HUES48 (cell line): ENCODE data around the gene TAOK1.

Experiments
- H3K27ac ChIP-seq: one replicate; pipeline ENCODE4 v1.7.0; 2013; ENCODE audit warnings: low read depth, low read length, inconsistent platforms
- H3K27me3 ChIP-seq: 2 replicates; pipeline ENCODE4 v1.6.1; 2013; ENCODE audit warnings: mild to moderate bottlenecking, low read length; ENCODE audit not compliant: control insufficient read depth, insufficient read depth
- H3K36me3 ChIP-seq: 2 replicates; pipeline ENCODE4 v1.6.1; 2013; ENCODE audit warnings: low read length; ENCODE audit not compliant: control insufficient read depth, insufficient read depth
- H3K4me1 ChIP-seq: 2 replicates; pipeline ENCODE4 v1.6.1; 2013; ENCODE audit warnings: mild to moderate bottlenecking, low read length; ENCODE audit not compliant: control insufficient read depth, insufficient read depth
- H3K4me3 ChIP-seq: 2 replicates; pipeline ENCODE4 v1.5.1; 2013; ENCODE audit warnings: mild to moderate bottlenecking, low read depth, low read length
- H3K9ac ChIP-seq: 2 replicates; pipeline ENCODE4 v1.6.1; 2013; ENCODE audit warnings: mild to moderate bottlenecking, low read depth, low read length, moderate library complexity
- H3K9me3 ChIP-seq: 2 replicates; pipeline ENCODE4 v1.6.1; 2013; ENCODE audit warnings: low read length; ENCODE audit not compliant: control insufficient read depth, insufficient read depth

The TAOK1 gene

DNA sequence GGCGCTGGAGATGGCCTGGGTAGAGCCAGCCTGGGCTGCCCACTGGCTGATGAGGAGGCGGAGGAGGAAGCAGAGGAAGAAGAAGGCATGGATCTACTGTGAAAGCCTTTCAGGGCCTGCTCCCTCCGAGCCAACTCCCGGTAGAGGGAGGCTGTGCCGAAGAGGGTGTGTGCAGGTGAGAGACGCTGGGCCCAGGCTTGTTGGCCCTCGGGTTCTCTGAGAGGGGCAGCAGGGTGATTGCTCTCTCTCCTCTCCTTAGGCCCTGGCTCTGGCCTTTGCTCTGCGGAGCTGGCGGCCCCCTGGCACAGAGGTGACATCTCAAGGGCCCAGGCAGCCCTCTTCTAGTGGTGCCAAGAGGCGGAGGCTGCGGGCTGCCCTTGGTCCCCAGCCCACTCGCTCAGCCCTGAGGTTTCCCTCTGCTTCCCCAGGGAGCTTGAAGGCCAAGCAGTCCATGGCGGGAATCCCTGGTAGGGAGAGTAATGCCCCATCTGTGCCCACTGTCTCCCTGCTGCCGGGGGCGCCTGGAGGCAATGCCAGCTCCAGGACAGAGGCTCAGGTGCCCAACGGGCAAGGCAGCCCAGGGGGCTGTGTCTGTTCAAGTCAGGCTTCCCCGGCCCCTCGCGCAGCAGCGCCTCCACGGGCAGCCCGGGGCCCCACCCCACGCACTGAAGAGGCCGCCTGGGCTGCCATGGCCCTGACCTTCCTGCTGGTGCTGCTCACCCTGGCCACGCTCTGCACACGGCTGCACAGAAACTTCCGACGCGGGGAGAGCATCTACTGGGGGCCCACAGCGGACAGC lies 181.9 kb downstream of the TAOK1 start:
- H3K9me3 ChIP-seq, result no peaks in the 10 kb centered on the region
- H3K4me3 ChIP-seq, result no peak overlapping the region
- peaks cover 6% of the 10 kb centered on the region; the same call in 1 of the 2 replicates for H3K4me1 ChIP-seq
- H3K36me3 ChIP-seq, result peaks cover 30% of the 10 kb centered on the region
- H3K27me3 ChIP-seq, result peaks cover 15% of the 10 kb centered on the region
- H3K9ac ChIP-seq, result no peak overlapping the region
- H3K27ac ChIP-seq, result no peak overlapping the region

DNA sequence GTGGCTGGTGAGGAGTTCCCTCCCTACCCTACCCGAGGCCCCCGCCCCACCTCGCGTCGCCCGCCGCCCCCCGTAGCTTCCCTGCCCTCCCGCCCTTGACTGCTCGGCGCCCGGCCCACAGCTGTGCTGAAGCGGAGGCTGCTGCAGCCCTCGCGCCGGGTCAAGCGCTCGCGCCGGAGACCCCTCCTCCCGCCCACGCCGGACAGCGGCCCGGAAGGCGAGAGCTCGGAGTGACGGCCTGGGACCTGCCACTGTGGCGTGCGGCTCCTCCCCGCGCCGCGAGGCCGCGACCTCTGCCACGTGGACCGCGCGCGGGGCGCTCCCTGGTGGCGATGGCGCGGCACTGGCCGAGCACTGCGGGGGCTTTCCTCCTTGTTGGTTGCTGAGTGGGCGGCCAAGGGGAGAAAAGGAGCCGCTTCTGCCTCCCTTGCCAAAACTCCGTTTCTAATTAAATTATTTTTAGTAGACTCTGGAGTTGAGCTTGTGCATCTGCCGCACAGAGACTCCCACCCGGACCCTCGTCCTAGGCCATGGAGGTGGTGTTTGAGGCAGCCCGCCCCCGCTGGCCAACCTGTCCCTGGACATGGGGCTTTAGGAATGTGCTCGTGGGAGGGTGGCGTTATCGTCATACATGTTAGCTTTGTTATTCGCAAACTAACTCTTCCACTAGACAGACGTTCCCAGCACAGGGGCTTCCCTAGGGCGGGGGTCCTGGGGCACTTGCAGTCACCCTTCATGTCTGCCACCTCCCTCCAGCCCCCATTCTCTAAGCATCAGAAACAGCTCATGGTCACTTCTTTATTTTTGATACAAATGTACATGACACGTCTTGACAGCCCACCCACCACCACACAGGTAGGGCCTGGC lies 182.8 kb downstream of the TAOK1 start:
- Histone ChIP-seq H3K27me3 (peaks cover 7% of the 10 kb centered on the region), H3K9me3 (no peaks in the 10 kb centered on the region), H3K4me1 (peaks cover 6% of the 10 kb centered on the region; the same call in 1 of the 2 replicates), H3K9ac (no peak overlapping the region), H3K27ac (no peak overlapping the region), H3K36me3 (peaks cover 38% of the 10 kb centered on the region), H3K4me3 (peak overlapping the region; percentile 16; the same call in 1 of the 2 replicates)

DNA sequence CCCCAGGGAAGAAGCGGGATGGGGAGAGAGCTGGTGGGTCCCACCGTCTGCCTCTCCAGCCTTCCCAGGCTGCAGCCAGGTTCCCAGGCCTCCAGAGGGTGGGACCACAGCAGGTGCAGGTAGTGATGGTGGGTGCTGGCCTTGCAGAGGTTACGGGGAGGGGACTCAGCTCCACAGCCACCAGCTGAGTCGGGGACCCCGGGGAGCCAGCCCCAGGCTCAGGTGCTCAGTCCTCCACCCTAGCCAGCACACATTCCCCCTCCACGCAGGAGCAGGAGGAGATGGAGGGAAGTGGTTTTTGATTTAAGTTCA lies 183.4 kb downstream of the TAOK1 start:
- Histone ChIP-seq H3K4me1 (peaks cover 6% of the 10 kb centered on the region; the same call in 1 of the 2 replicates), H3K36me3 (peaks cover 44% of the 10 kb centered on the region), H3K27me3 (peaks cover 7% of the 10 kb centered on the region), H3K4me3 (no peak overlapping the region), H3K9ac (no peak overlapping the region), H3K9me3 (no peaks in the 10 kb centered on the region), H3K27ac (no peak overlapping the region)

DNA sequence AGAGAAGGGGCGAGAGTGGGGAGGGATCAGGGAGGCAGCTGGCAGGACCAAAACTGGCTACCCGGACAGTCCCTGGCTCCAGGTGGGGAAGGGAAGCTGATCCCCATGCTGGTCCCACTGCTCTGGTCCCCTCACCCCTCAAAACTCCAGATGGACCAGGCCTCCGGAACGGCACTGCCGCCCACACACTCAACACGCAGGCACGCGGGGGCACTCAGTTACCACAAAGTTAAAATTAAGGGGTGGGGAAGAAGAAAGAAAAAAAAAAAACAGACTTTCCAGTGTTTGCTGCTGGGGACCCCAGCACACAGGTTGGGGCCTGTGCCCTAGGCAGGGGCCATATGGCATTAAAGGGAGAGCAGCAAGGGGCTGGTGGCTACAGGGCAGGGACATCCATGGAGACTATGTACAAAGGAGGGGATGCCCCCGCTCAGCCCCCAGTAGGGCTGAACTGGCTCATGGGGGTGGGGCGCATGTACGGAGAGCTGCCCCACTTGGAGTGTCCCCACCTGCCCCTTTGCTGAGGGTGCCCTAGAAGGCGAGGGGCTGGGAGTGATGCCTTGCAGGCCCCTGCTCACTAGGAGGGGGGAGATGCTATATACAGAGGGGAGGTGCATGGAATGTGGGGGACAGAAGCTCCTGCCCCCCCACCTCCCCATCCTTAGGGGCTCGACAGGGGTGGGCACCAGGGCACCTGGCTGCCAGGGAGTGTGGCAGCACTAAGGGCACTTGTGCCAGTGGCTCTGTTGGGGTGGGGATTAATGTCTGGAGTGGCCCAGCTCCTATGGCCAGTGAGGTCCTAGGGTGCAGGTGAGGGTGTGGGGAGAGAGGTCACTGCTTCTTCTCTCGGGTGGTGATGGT lies 183.9 kb downstream of the TAOK1 start:
- Histone ChIP-seq H3K9me3 (no peaks in the 10 kb centered on the region), H3K4me3 (no peak overlapping the region), H3K27ac (no peak overlapping the region), H3K9ac (no peak overlapping the region), H3K36me3 (peaks cover 45% of the 10 kb centered on the region), H3K27me3 (peaks cover 7% of the 10 kb centered on the region), H3K4me1 (peaks cover 4% of the 10 kb centered on the region; the same call in 1 of the 2 replicates)

DNA sequence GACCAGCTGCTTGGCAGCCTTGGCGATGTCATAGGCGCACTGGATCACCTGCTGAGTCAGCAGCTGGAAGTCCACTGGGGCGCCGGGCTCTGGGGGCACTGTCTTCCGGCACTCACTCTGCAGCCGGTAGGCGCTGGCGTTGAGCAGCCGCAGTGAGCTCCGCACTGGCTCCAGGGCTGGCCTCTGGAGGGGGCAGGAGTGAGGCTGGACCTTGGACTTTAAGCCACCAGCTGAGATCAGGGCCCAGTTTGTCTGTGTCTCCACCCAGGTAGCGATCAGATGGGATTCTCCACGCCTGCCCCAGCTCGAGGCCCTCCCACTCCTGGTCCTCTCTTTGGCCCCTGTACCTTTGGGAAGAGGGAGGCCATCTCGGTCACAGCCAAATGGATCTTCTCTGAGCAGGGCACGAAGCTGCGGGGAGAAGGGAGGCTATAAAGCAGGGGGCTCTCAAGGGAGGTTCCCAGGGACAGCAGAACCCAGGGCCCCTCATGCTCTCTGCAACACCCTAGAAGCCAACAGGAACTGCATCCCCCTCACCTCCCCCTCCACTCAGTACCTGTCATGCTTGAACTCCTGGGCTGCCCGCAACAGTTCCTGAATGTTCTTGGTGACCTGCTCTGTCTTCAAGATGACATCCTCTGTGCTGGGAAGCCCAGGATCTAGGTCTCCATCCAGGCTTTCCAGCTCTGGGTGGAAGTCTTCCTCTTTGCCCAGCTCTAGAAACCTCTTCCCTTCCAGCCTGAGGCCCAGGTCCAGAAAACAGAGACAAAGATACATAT lies 184.8 kb downstream of the TAOK1 start:
- H3K27ac ChIP-seq, result no peak overlapping the region
- peaks cover 45% of the 10 kb centered on the region for H3K36me3 ChIP-seq
- H3K4me1 ChIP-seq, result no peaks in the 10 kb centered on the region
- H3K9ac ChIP-seq, result no peak overlapping the region
- no peak overlapping the region for H3K4me3 ChIP-seq
- no peaks in the 10 kb centered on the region; the same call in 1 of the 2 replicates for H3K27me3 ChIP-seq
- no peaks in the 10 kb centered on the region for H3K9me3 ChIP-seq

DNA sequence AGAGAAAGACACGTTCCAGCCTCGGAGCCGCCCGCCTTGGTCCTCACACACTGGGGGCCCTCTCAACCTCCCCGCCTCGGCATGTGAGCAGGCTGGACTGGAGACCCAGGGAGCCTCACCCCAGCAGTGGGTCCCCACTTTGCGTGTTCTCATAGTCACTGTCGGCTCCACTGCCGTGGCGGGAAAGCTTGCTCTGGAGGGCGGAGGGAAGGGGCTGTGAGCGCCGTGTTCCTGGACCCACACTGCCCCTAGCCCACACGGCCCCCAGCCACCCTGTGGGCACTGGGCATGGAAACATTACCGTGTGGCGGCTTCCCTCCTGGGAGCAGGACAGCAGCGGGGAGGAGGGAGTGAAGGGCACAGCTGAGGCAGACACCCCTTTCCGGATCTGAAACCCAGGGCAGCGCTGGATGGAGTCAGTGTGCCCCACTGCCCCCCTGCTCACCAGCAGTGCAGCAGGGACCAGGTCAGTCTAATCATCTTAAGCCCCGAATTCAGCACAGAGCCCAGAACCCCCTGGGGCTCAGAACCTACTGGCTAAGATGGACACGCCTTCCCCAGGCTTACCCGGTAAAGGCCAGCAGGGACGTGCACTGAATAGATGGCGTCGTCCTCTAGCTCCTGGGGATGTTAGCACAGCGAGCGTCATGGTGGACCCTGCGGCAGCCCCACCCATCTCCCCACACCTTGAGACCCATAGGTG lies 185.5 kb downstream of the TAOK1 start:
- Histone ChIP-seq H3K9me3 (no peaks in the 10 kb centered on the region), H3K27ac (no peak overlapping the region), H3K4me3 (no peak overlapping the region), H3K36me3 (peaks cover 47% of the 10 kb centered on the region), H3K4me1 (no peaks in the 10 kb centered on the region), H3K27me3 (no peaks in the 10 kb centered on the region; the same call in 1 of the 2 replicates), H3K9ac (no peak overlapping the region)

DNA sequence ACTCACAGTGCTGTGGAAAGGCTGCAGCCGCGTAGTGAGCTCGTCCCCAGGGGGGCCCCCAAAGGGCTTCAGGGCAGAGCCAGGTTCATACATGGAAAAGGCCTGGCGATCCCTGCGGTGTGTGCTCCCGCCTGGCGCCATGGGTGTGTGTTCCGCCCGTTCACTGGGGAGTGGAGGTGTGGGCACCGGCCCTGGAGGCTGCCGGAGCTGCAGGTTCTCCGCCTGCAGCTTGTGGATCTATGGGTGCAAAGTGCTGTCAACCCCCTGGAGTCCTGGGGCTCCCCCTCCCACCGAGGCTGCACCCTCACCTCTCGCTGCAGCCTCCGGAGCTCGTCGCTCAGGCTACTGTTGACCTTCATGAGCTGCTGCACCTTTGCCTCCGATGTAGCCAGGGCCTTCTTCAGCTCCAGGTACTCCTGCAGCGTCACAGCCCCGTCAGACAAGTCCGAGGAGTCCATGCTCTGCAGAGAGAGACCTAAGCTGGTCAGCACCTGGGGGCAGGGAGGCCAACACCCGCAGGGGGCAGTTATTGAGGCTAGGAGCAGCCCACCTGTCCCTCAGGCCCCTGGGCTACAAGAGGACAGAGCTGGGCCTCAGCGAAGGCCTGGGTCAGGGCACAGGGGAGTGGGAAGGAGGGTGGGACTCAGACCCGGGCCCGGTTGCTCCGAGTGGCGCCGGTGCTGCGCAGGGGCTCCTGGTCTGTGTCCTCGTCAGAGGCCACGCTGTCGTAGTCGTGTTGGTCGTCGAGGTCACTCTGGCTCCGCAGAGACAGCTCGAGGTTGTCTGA lies 186.2 kb downstream of the TAOK1 start:
- Histone ChIP-seq H3K9ac (no peak overlapping the region), H3K9me3 (no peaks in the 10 kb centered on the region), H3K4me1 (no peaks in the 10 kb centered on the region), H3K36me3 (peaks cover 51% of the 10 kb centered on the region), H3K4me3 (no peak overlapping the region), H3K27ac (no peak overlapping the region), H3K27me3 (no peaks in the 10 kb centered on the region)

DNA sequence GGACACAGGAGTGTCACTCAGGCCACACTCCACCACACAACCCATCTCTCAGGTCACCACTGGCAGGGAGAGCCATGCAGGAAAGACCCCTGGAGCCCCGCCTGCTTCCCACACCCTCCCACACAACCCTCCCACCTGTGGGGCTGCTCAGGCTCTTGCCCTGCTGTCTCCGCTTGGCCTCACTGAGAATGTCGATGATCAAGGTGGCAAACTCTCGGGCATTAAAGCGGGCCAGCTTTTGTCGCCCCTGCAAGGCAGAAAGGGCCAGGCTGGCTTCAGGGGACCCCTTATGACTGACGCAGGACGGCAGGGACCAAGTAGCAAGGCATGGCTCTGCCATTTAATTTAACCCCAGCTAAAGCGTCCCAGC lies 186.8 kb downstream of the TAOK1 start:
- Histone ChIP-seq H3K27ac (no peak overlapping the region), H3K4me3 (no peak overlapping the region), H3K4me1 (no peaks in the 10 kb centered on the region), H3K36me3 (peaks cover 52% of the 10 kb centered on the region), H3K9me3 (no peaks in the 10 kb centered on the region), H3K9ac (no peak overlapping the region), H3K27me3 (no peaks in the 10 kb centered on the region)

DNA sequence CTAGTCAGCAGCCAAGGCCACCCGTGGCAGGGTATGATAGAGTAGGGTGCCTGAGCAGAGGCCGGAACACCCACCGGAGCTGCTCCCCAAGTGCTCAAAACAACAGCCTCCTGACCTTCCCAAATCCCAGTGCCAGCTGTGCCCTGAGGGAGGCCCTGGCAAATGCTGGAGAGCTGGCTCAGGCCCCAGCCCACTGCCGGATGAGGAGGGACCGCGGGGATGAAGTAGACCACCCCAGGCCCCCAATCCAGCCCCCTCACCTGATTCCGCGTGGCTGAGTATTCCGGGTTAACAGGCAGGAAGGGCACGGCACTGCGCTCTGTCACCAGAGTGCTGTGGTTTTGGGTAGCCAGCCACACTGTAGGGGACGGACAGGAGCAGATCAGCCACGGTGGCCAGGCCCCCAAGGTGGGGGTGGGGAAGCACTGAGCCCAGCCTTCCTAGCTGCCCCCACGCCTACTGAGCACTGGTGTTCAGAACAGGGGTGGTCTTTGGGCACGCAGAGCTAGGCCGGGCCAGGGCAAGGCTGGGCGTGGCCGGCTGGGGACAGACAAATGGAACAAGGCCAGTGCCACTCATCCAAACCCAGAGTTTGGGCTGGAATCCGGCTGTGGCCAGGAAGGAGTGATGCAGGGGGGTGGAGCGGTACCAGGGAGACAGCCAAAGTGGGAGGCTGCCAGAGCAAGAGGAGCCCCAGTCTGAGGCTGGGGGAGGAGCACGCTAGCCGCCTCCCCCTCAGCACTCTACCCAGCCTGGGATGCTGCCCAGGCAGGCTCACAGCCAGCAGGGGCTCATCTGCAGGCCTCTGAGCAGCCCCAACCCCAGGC lies 187.4 kb downstream of the TAOK1 start:
- Histone ChIP-seq H3K36me3 (peaks cover 58% of the 10 kb centered on the region), H3K27ac (no peak overlapping the region), H3K9me3 (no peaks in the 10 kb centered on the region), H3K9ac (no peak overlapping the region), H3K4me3 (no peak overlapping the region), H3K4me1 (no peaks in the 10 kb centered on the region), H3K27me3 (no peaks in the 10 kb centered on the region)
